HepG2 (cell line): ENCODE data around the gene MTA3. TPM values are rescaled to one million over a fixed set of nuclear protein-coding genes. Genes with fewer than 3 reads are reported as not detected.

Experiments
- CC2D1A ChIP-seq: sonication (generic); formaldehyde crosslinking; IDR thresholded peaks from 2 replicates; pipeline ENCODE4 v1.8.1; 2023; ENCODE audit warnings: mild to moderate bottlenecking, missing genetic modification reagents
- JUND ChIP-seq: sonication (generic); formaldehyde crosslinking; IDR thresholded peaks from 2 replicates; pipeline ENCODE4 v1.8.0; 2022; ENCODE audit warnings: mild to moderate bottlenecking, missing genetic modification reagents
- KLF16 ChIP-seq, 2 experiments: sonication (generic) in 1 of 2; formaldehyde crosslinking in 1 of 2; IDR thresholded peaks; 2 replicates each; pipeline versions ENCODE4 v1.6.1 to v1.8.0; 2016 to 2023; ENCODE audit warnings: missing genetic modification reagents in 2 of 2, missing compliant biosample characterization in 1 of 2
- MAZ ChIP-seq, 2 experiments: sonication (generic) in 1 of 2; formaldehyde crosslinking in 1 of 2; IDR thresholded peaks; 2 replicates each; pipeline versions ENCODE4 v1.5.0 to v1.6.1; 2012 to 2020; ENCODE audit warnings: low read depth in 2 of 2, mild to moderate bottlenecking in 2 of 2, borderline replicate concordance in 1 of 2, improper control_type of control experiment in 1 of 2, low read length in 1 of 2, missing genetic modification reagents in 1 of 2, moderate library complexity in 1 of 2
- MBD4 ChIP-seq: IDR thresholded peaks from 2 replicates; pipeline ENCODE4 v1.6.1; 2012; ENCODE audit warnings: low read length, inconsistent platforms, borderline replicate concordance
- MED13 ChIP-seq: sonication (generic); formaldehyde crosslinking; IDR thresholded peaks from 2 replicates; pipeline ENCODE4 v1.5.0; 2020; ENCODE audit warnings: missing genetic modification reagents
- SNAI1 ChIP-seq: sonication (generic); formaldehyde crosslinking; IDR thresholded peaks from 2 replicates; pipeline ENCODE4 v1.5.0; 2020; ENCODE audit warnings: mild to moderate bottlenecking, missing genetic modification reagents, borderline replicate concordance
- YEATS2 ChIP-seq: sonication (generic); formaldehyde crosslinking; IDR thresholded peaks from 2 replicates; pipeline ENCODE4 v1.4.0; 2020; ENCODE audit warnings: missing genetic modification reagents, borderline replicate concordance
- ZBTB1 ChIP-seq: sonication (generic); formaldehyde crosslinking; IDR thresholded peaks from 2 replicates; pipeline ENCODE4 v1.4.0; 2020; ENCODE audit warnings: missing genetic modification reagents, borderline replicate concordance
- ZFP1 ChIP-seq: IDR thresholded peaks from 2 replicates; pipeline ENCODE4 v1.6.1; 2016
- ZNF124 ChIP-seq: sonication (generic); formaldehyde crosslinking; IDR thresholded peaks from 2 replicates; pipeline ENCODE4 v1.4.0; 2020; ENCODE audit warnings: missing genetic modification reagents
- ZNF205 ChIP-seq: IDR thresholded peaks from 2 replicates; pipeline ENCODE4 v1.6.1; 2018; ENCODE audit warnings: missing biosample characterization, missing genetic modification reagents
- ZNF251 ChIP-seq: sonication (generic); formaldehyde crosslinking; IDR thresholded peaks from 2 replicates; pipeline ENCODE4 v1.9.0; 2021; ENCODE audit warnings: mild to moderate bottlenecking, missing genetic modification reagents
- ZNF256 ChIP-seq: sonication (generic); formaldehyde crosslinking; conservative IDR thresholded peaks from 2 replicates; pipeline ENCODE4 v1.4.0; 2020; ENCODE audit warnings: missing genetic modification reagents
- ZNF562 ChIP-seq: sonication (generic); formaldehyde crosslinking; IDR thresholded peaks from 2 replicates; pipeline ENCODE4 v1.8.0; 2022; ENCODE audit warnings: missing genetic modification reagents, borderline replicate concordance
- ZNF605 ChIP-seq: sonication (generic); formaldehyde crosslinking; IDR thresholded peaks from 2 replicates; pipeline ENCODE4 v1.8.0; 2022; ENCODE audit warnings: mild to moderate bottlenecking, missing genetic modification reagents
- ZNF670 ChIP-seq: sonication (generic); formaldehyde crosslinking; IDR thresholded peaks from 2 replicates; pipeline ENCODE4 v1.8.0; 2022; ENCODE audit warnings: mild to moderate bottlenecking, missing genetic modification reagents, borderline replicate concordance
- ZNF672 ChIP-seq: sonication (generic); formaldehyde crosslinking; IDR thresholded peaks from 2 replicates; pipeline ENCODE4 v1.8.1; 2022; ENCODE audit warnings: missing genetic modification reagents
- ZNF678 ChIP-seq: sonication (generic); formaldehyde crosslinking; IDR thresholded peaks from 2 replicates; pipeline ENCODE4 v1.4.0; 2020; ENCODE audit warnings: mild to moderate bottlenecking, missing genetic modification reagents
- ZSCAN30 ChIP-seq: sonication (generic); formaldehyde crosslinking; IDR thresholded peaks from 2 replicates; pipeline ENCODE4 v1.5.0; 2020; ENCODE audit warnings: mild to moderate bottlenecking, missing genetic modification reagents
- polyA plus RNA-seq, 8 experiments: library from polyadenylated mRNA; depleted of rRNA in 3 of 8; stranded (reverse) in 7 of 8; unstranded in 1 of 8; fragments of >200 nt; fragmentation: Illumina TruSeq in 4 of 8; extraction: Trizol in 4 of 8; gene quantifications; 2 replicates each; pipeline versions ENCODE4 v1.2.1 to v1.2.3, GENCODE V29; 2011 to 2016; ENCODE audit warnings: low read depth in 4 of 8, missing spikeins in 1 of 8, mixed read lengths in 1 of 8; ENCODE audit not compliant: insufficient read depth in 1 of 8
- total RNA-seq, 5 experiments: library from RNA; depleted of rRNA; stranded (reverse); fragments of >200 nt; fragmentation: Illumina TruSeq; extraction: Trizol; gene quantifications; 2 replicates each; pipeline ENCODE4 v1.2.3, GENCODE V29; 2016; ENCODE audit warnings: low read depth in 1 of 5
- TF ChIP-seq, protein P1 (sequence below): sonication (generic); formaldehyde crosslinking; IDR thresholded peaks from 2 replicates; pipeline ENCODE4 v1.5.0; 2020; ENCODE audit warnings: mild to moderate bottlenecking, missing genetic modification reagents, borderline replicate concordance
- TF ChIP-seq, protein P2 (sequence below): IDR thresholded peaks from 2 replicates; pipeline ENCODE4 v1.6.1; 2016; ENCODE audit warnings: missing genetic modification reagents, missing compliant biosample characterization

Gene MTA3
- total and polyA plus RNA-seq, 2 of the 13 experiments (the other 11 are each of a cell fraction or from before 2014, with no cell fraction given): 48.8 to 77.8 TPM

DNA sequence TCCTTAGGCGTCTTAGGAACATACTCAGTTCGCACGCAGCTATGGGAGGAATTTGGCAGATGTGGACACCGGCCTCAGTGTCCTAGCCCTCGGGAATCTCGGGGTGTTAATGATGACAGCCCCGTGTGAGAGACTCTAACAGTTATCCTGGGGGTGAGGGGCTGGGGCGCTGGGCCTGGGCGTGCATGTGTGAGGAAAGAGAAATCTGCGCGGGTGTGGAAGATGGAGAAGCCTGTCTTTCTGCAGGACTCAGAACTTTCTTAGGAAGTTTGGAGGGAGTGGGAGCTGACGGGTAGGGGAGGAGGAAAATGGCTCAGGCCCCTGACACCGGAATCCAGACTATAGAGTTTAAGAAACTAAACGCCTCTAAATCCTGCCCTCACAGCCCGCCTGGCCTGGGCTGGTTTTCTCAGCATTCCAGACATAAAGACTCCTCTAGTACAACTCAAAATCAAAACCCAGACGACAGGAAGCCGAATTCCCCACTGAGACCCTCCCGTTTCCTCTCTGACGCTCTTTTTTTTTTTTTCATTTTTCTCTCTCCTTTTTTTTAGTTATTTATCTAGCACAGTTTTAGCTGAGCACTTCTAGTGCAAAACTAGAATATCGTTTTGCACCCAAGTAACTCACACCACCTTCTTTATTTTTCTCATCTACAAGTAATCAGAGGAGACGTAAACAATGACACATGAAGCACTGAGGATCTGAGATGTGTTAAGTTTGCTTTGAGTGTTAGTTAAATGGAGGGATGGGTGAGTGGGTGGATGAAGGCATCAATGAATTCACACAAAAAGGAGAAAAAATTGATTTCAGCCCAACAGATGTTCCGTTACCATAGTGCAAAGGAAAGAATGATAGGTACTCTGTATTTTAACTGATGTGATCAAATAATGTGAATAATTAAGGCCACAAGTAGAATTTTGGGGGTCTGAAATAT, 225.2 kb downstream of the MTA3 start (continued):
- TF ChIP-seq, protein P1, sequence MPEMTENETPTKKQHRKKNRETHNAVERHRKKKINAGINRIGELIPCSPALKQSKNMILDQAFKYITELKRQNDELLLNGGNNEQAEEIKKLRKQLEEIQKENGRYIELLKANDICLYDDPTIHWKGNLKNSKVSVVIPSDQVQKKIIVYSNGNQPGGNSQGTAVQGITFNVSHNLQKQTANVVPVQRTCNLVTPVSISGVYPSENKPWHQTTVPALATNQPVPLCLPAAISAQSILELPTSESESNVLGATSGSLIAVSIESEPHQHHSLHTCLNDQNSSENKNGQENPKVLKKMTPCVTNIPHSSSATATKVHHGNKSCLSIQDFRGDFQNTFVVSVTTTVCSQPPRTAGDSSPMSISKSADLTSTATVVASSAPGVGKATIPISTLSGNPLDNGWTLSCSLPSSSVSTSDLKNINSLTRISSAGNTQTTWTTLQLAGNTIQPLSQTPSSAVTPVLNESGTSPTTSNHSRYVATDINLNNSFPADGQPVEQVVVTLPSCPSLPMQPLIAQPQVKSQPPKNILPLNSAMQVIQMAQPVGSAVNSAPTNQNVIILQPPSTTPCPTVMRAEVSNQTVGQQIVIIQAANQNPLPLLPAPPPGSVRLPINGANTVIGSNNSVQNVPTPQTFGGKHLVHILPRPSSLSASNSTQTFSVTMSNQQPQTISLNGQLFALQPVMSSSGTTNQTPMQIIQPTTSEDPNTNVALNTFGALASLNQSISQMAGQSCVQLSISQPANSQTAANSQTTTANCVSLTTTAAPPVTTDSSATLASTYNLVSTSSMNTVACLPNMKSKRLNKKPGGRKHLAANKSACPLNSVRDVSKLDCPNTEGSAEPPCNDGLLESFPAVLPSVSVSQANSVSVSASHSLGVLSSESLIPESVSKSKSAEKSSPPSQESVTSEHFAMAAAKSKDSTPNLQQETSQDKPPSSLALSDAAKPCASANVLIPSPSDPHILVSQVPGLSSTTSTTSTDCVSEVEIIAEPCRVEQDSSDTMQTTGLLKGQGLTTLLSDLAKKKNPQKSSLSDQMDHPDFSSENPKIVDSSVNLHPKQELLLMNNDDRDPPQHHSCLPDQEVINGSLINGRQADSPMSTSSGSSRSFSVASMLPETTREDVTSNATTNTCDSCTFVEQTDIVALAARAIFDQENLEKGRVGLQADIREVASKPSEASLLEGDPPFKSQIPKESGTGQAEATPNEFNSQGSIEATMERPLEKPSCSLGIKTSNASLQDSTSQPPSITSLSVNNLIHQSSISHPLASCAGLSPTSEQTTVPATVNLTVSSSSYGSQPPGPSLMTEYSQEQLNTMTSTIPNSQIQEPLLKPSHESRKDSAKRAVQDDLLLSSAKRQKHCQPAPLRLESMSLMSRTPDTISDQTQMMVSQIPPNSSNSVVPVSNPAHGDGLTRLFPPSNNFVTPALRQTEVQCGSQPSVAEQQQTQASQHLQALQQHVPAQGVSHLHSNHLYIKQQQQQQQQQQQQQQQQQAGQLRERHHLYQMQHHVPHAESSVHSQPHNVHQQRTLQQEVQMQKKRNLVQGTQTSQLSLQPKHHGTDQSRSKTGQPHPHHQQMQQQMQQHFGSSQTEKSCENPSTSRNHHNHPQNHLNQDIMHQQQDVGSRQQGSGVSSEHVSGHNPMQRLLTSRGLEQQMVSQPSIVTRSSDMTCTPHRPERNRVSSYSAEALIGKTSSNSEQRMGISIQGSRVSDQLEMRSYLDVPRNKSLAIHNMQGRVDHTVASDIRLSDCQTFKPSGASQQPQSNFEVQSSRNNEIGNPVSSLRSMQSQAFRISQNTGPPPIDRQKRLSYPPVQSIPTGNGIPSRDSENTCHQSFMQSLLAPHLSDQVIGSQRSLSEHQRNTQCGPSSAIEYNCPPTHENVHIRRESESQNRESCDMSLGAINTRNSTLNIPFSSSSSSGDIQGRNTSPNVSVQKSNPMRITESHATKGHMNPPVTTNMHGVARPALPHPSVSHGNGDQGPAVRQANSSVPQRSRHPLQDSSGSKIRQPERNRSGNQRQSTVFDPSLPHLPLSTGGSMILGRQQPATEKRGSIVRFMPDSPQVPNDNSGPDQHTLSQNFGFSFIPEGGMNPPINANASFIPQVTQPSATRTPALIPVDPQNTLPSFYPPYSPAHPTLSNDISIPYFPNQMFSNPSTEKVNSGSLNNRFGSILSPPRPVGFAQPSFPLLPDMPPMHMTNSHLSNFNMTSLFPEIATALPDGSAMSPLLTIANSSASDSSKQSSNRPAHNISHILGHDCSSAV (CRISPR knock-in tag): no peak
- TF ChIP-seq ZNF124 (CRISPR knock-in tag): no peak
- 0 out of 2 replicates have a peak, but pooled peaks have one; percentile 12 for TF ChIP-seq MAZ (IDR thresholded peaks at IDR 0.05; ENCODE audit: borderline replicate concordance, low read depth, low read length)
- no peak for TF ChIP-seq MAZ (CRISPR knock-in tag; IDR thresholded peaks at IDR 0.05; ENCODE audit: low read depth)
- 0 out of 2 replicates have a peak, but pooled peaks have one; percentile 1 for TF ChIP-seq ZNF678 (CRISPR knock-in tag)
- no peak for TF ChIP-seq ZNF251 (CRISPR knock-in tag)
- peak; percentile 83; the same call in 1 of the 2 replicates for TF ChIP-seq MBD4
- no peak for TF ChIP-seq ZNF670
- TF ChIP-seq ZNF672 (CRISPR knock-in tag): no peak
- no peak for TF ChIP-seq MED13 (CRISPR knock-in tag)
- no peak for TF ChIP-seq YEATS2 (CRISPR knock-in tag)
- 0 out of 2 replicates have a peak, but pooled peaks have one; percentile 43 for TF ChIP-seq SNAI1 (CRISPR knock-in tag)
- no peak for TF ChIP-seq ZNF205 (CRISPR knock-in tag)
- TF ChIP-seq, protein P2, sequence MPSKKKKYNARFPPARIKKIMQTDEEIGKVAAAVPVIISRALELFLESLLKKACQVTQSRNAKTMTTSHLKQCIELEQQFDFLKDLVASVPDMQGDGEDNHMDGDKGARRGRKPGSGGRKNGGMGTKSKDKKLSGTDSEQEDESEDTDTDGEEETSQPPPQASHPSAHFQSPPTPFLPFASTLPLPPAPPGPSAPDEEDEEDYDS: no peak
- no peak for TF ChIP-seq ZBTB1 (CRISPR knock-in tag)
- peak; percentile 39; the same call in 1 of the 2 replicates for TF ChIP-seq ZSCAN30 (CRISPR knock-in tag)
- no peak for TF ChIP-seq ZNF256 (CRISPR knock-in tag)
- TF ChIP-seq KLF16 (CRISPR knock-in tag; IDR thresholded peaks at IDR 0.05): no peak; a peak in 1 of 4 replicates
- no peak for TF ChIP-seq JUND (CRISPR knock-in tag)
- peak; percentile 64 for TF ChIP-seq ZNF605 (CRISPR knock-in tag)
- TF ChIP-seq ZNF562: no peak
- TF ChIP-seq ZFP1 (CRISPR knock-in tag): no peak
- no peak for TF ChIP-seq CC2D1A (CRISPR knock-in tag)
